Psoas muscle (tissue), 8 donors: ENCODE results near the gene DNAAF3. TPM values are rescaled to one million over a fixed set of nuclear protein-coding genes. Genes with fewer than 3 reads are reported as not detected.

Experiments
- ATAC-seq, 4 donors: fragments of 200-7000 bp; cut with Tn5 transposase; one replicate each; pipeline ENCODE4 v1.9.1; 2020; ENCODE audit warnings: moderate library complexity in 3 of 4, mild to moderate bottlenecking in 2 of 4
- DNase-seq, 2 donors: peaks; one replicate each; pipeline ENCODE4 v3.0.0-alpha.2; 2020
- H3K27ac ChIP-seq: fragments of 200-600 bp; one replicate; pipeline ENCODE4 v1.8.0; 2022
- H3K27me3 ChIP-seq, 3 donors: fragments of 200-600 bp in 1 of 3; one replicate each; pipeline versions ENCODE4 v1.6.1 to v1.8.0; 2013 to 2022; ENCODE audit warnings: low read length in 2 of 3, mild to moderate bottlenecking in 2 of 3, moderate library complexity in 1 of 3; ENCODE audit not compliant: insufficient read depth in 3 of 3
- H3K36me3 ChIP-seq, 2 donors: fragments of 200-600 bp in 1 of 2; one replicate each; pipeline versions ENCODE4 v1.6.1 to v1.8.0; 2013 to 2022; ENCODE audit warnings: low read depth in 1 of 2, mild to moderate bottlenecking in 1 of 2, moderate library complexity in 1 of 2; ENCODE audit not compliant: insufficient read depth in 1 of 2
- H3K4me1 ChIP-seq: fragments of 200-600 bp; one replicate; pipeline ENCODE4 v1.8.0; 2022
- H3K4me3 ChIP-seq: fragments of 200-600 bp; one replicate; pipeline ENCODE4 v1.8.0; 2022; ENCODE audit warnings: mild to moderate bottlenecking
- H3K9me3 ChIP-seq: fragments of 200-600 bp; one replicate; pipeline ENCODE4 v1.8.0; 2022
- WGBS, 3 donors: extraction: QIAGEN DNeasy Blood & Tissue Kit; methylation state at CpG; one replicate each; pipeline versions ENCODE4 v1.1.6 to v1.1.7; 2013; 5-methylcytosine and 5-hydroxymethylcytosine counted together
- intact Hi-C, 2 donors: fragments of 100-400 bp; cut with DNase I; formaldehyde crosslinking; loops; one replicate each; pipeline versions ENCODE4 v1.11.0 to v1.14.2; 2022
- polyA plus RNA-seq, 3 donors: library from polyadenylated mRNA; stranded (reverse); fragments of 200-250 nt; gene quantifications; one replicate each; pipeline ENCODE4 v1.2.3, GENCODE V29; 2013
- total RNA-seq, 4 donors: library from RNA; stranded (reverse); fragmentation: NEBNext Ultra II Directional in 2 of 4; extraction: Animal tissue kit (Norgen Biotek cat#: 25700) in 2 of 4; gene quantifications; one replicate each; pipeline versions ENCODE4 v1.2.1 to v1.2.4, GENCODE V29; 2021 to 2023
- TF ChIP-seq, protein P1 (sequence below): fragments of 200-600 bp; IDR thresholded peaks from one replicate; pipeline ENCODE4 v1.8.0; 2022; ENCODE audit warnings: antibody characterized with exemption
- donor health status: healthy with polysubstance abuse.
- donor health status: DM: no; HTN: no; CAD: no; lungs with moderate emphysema.
- donor health status: Bipolar disorder and iron deficiency.
- donor health status: healthy.
- donor health status: DM: yes; HTN: yes; CAD: no.
- donor health status: DM: no; HTN: no; CAD: no.
- donor health status: DM: no; HTN: no; CAD: no.
- donor health status: DM: yes; HTN: yes; CAD: no.

DNAAF3 gene
- total and polyA plus RNA-seq, 7 donors: 0.06 to 0.47 (median 0.34) TPM; not detected in 4

DNA sequence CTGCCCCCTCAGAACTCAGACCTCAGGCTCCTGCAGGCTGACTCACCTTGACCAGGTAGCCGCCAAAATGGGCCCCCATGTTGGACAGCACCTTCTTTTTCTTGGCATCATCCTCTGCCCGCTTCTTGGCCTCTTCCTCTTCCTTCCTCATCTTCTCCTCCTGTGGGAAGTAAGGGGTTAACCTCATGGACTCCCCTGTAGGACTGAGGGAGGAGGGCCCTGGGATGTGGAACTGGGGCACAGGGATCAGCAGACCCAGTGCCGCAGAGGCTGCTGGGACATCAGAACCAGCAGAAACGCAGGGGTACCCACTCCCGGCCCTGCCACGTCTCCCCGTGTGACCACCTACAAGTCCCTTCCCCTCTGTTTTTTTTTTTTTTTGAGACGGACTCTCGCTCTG, 28.5 kb downstream of the DNAAF3 start:
- TF ChIP-seq, protein P1, sequence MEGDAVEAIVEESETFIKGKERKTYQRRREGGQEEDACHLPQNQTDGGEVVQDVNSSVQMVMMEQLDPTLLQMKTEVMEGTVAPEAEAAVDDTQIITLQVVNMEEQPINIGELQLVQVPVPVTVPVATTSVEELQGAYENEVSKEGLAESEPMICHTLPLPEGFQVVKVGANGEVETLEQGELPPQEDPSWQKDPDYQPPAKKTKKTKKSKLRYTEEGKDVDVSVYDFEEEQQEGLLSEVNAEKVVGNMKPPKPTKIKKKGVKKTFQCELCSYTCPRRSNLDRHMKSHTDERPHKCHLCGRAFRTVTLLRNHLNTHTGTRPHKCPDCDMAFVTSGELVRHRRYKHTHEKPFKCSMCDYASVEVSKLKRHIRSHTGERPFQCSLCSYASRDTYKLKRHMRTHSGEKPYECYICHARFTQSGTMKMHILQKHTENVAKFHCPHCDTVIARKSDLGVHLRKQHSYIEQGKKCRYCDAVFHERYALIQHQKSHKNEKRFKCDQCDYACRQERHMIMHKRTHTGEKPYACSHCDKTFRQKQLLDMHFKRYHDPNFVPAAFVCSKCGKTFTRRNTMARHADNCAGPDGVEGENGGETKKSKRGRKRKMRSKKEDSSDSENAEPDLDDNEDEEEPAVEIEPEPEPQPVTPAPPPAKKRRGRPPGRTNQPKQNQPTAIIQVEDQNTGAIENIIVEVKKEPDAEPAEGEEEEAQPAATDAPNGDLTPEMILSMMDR: no peak
- ATAC-seq (peak; percentile 7 to 15 (median 10)), DNase-seq (no peak)
- intact Hi-C loops: loop anchor here in 1 of 2 donors (10.0 kb wide), 1 partner anchor 487 kb away; the partner anchor contains the start of gene ZNF784
- Histone ChIP-seq H3K27ac (peak overlapping the region; percentile 36), H3K36me3 (peaks cover 0 to 52% of the 10 kb centered on the region in 2 donors), H3K4me3 (no peak overlapping the region), H3K4me1 (no peaks in the 10 kb centered on the region), H3K27me3 (peaks cover 0 to 27% (median 0%) of the 10 kb centered on the region in 3 donors), H3K9me3 (no peaks in the 10 kb centered on the region)
- WGBS, 3 donors: 33 to 48% (median 44%) methylated on average over 8 to 9 of the region's 9 CpGs

GRCh38 chr19:55136399-55137102, 29.9 kb downstream of the DNAAF3 start:
- TF ChIP-seq, protein P1: no peak
- Histone ChIP-seq H3K27ac (no peak overlapping the region), H3K4me3 (no peak overlapping the region), H3K4me1 (no peaks in the 10 kb centered on the region), H3K27me3 (peaks cover 0 to 15% (median 0%) of the 10 kb centered on the region in 3 donors), H3K36me3 (peaks cover 0 to 58% of the 10 kb centered on the region in 2 donors), H3K9me3 (no peaks in the 10 kb centered on the region)
- ATAC-seq (no peak), DNase-seq (peak in 1 of 2 donors; percentile 48)
- 64 to 69% (median 67%) methylated on average over 17 of the region's 17 CpGs for WGBS, 3 donors
- intact Hi-C loops: loop anchor here in 1 of 2 donors (10.0 kb wide), 1 partner anchor 488 kb away; the partner anchor contains the start of gene ZNF784

GRCh38 chr19:55134736-55135135, 31.7 kb downstream of the DNAAF3 start:
- H3K36me3 ChIP-seq: peaks cover 0 to 44% of the 10 kb centered on the region in 2 donors
- H3K4me1 ChIP-seq: no peaks in the 10 kb centered on the region
- DNase-seq: no peak
- H3K27me3 ChIP-seq: peaks cover 0 to 20% (median 3%) of the 10 kb centered on the region in 3 donors
- no peak for ATAC-seq
- intact Hi-C loops: loop anchor here in 1 of 2 donors (10.0 kb wide), 1 partner anchor 490 kb away; the partner anchor contains the start of gene ZNF784
- H3K27ac ChIP-seq: no peak overlapping the region
- no peak overlapping the region for H3K4me3 ChIP-seq
- H3K9me3 ChIP-seq: no peaks in the 10 kb centered on the region
- TF ChIP-seq, protein P1: no peak
- 8 to 30% (median 22%) methylated on average over 1 to 2 of the region's 3 CpGs for WGBS, 3 donors

GRCh38 chr19:55133639-55134444, 32.6 kb downstream of the DNAAF3 start:
- H3K4me3 ChIP-seq: no peak overlapping the region
- DNase-seq (peak in 1 of 2 donors; percentile 42), ATAC-seq (peak in 2 of 4 donors; percentile 5 to 7)
- intact Hi-C loops: loop anchor here in 1 of 2 donors (10.0 kb wide), 1 partner anchor 491 kb away; the partner anchor contains the start of gene ZNF784
- H3K9me3 ChIP-seq: no peaks in the 10 kb centered on the region
- peak overlapping the region; percentile 9 for H3K27ac ChIP-seq
- peaks cover 0 to 36% of the 10 kb centered on the region in 2 donors for H3K36me3 ChIP-seq
- TF ChIP-seq, protein P1: no peak
- no peaks in the 10 kb centered on the region for H3K4me1 ChIP-seq
- peaks cover 0 to 20% (median 3%) of the 10 kb centered on the region in 3 donors for H3K27me3 ChIP-seq
- WGBS, 3 donors: 58 to 68% (median 59%) methylated on average over 22 to 25 of the region's 25 CpGs
